Measurements from ENCODE around the gene UNC5C.

- TF ChIP-seq CTCF (IDR thresholded peaks at IDR 0.05) (no peak), EP300 (IDR thresholded peaks at IDR 0.05) (no peak)
These were observed 187.7 kb downstream of the UNC5C start for GRCh38 chr4:95360906-95361695.
